ENCODE data around the gene HLA-DQB2.
A peak's percentile ranks its signal among the peaks of the same experiment; 100 is the strongest.
"Not testable (repeated sequence)": the region's sequence is repeated elsewhere in the genome, so short reads cannot be mapped to it uniquely, and the experiment has no call there.

HLA-DQB2 gene

GRCh38 chr6:32790306-32790705, 27.0 kb upstream of the HLA-DQB2 start:
- Histone ChIP-seq H3K27me3 (ENCODE audit: control insufficient read depth, insufficient read depth, low read length) (no peaks in the 10 kb centered on the region), H3K36me3 (ENCODE audit: control insufficient read depth, insufficient read depth, low read length) (no peaks in the 10 kb centered on the region), H3K27ac (ENCODE audit: low read length) (no peak overlapping the region), H3K4me3 (ENCODE audit: low read length) (no peak overlapping the region), H3K9me3 (ENCODE audit: control insufficient read depth, insufficient read depth, low read length) (no peaks in the 10 kb centered on the region), H3K4me1 (ENCODE audit: control insufficient read depth, insufficient read depth, low read length) (no peaks in the 10 kb centered on the region)
- no peak for DNase-seq (ENCODE audit: low read depth, low spot score)
- whole genome bisulfite sequencing (ENCODE audit: insufficient coverage, insufficient read length), result no CpG with 5 or more reads among the region's 2 CpGs

GRCh38 chr6:32785781-32786533, 22.6 kb upstream of the HLA-DQB2 start:
- no CpG with 5 or more reads among the region's 5 CpGs for WGBS (ENCODE audit: insufficient coverage, insufficient read length)
- Histone ChIP-seq H3K4me3 (ENCODE audit: low read length) (no peak overlapping the region), H3K27me3 (ENCODE audit: control insufficient read depth, insufficient read depth, low read length) (no peaks in the 10 kb centered on the region), H3K36me3 (ENCODE audit: control insufficient read depth, insufficient read depth, low read length) (no peaks in the 10 kb centered on the region), H3K27ac (ENCODE audit: low read length) (no peak overlapping the region), H3K4me1 (ENCODE audit: control insufficient read depth, insufficient read depth, low read length) (no peaks in the 10 kb centered on the region), H3K9me3 (ENCODE audit: control insufficient read depth, insufficient read depth, low read length) (no peaks in the 10 kb centered on the region)
- peak; percentile 41 for DNase-seq (ENCODE audit: low read depth, low spot score)

- not testable (repeated sequence) for H3K27me3 ChIP-seq (ENCODE audit: control insufficient read depth, insufficient read depth, low read length); H3K9me3 ChIP-seq (ENCODE audit: control insufficient read depth, insufficient read depth, low read length); H3K27ac ChIP-seq (ENCODE audit: low read length); DNase-seq (ENCODE audit: low read depth, low spot score); H3K36me3 ChIP-seq (ENCODE audit: control insufficient read depth, insufficient read depth, low read length); H3K4me3 ChIP-seq (ENCODE audit: low read length); H3K4me1 ChIP-seq (ENCODE audit: control insufficient read depth, insufficient read depth, low read length)
Measured at GRCh38 chr6:32782923-32783322, 19.6 kb upstream of the HLA-DQB2 start.

- no peak overlapping the region for H3K27ac ChIP-seq (ENCODE audit: low read length)
- no peaks in the 10 kb centered on the region for H3K4me1 ChIP-seq (ENCODE audit: control insufficient read depth, insufficient read depth, low read length)
- DNase-seq (ENCODE audit: low read depth, low spot score), result no peak
- no peaks in the 10 kb centered on the region for H3K9me3 ChIP-seq (ENCODE audit: control insufficient read depth, insufficient read depth, low read length)
- no peak overlapping the region for H3K4me3 ChIP-seq (ENCODE audit: low read length)
- H3K36me3 ChIP-seq (ENCODE audit: control insufficient read depth, insufficient read depth, low read length), result no peaks in the 10 kb centered on the region
- H3K27me3 ChIP-seq (ENCODE audit: control insufficient read depth, insufficient read depth, low read length), result no peaks in the 10 kb centered on the region
Measured at GRCh38 chr6:32779036-32779435, 15.7 kb upstream of the HLA-DQB2 start.

GRCh38 chr6:32775071-32775470, 11.7 kb upstream of the HLA-DQB2 start:
- H3K27ac ChIP-seq (ENCODE audit: low read length), result no peak overlapping the region
- no CpG with 5 or more reads among the region's 1 CpG for WGBS (ENCODE audit: insufficient coverage, insufficient read length)
- no peaks in the 10 kb centered on the region for H3K27me3 ChIP-seq (ENCODE audit: control insufficient read depth, insufficient read depth, low read length)

GRCh38 chr6:32774426-32774825, 11.1 kb upstream of the HLA-DQB2 start:
- Histone ChIP-seq H3K27me3 (ENCODE audit: control insufficient read depth, insufficient read depth, low read length) (no peaks in the 10 kb centered on the region), H3K27ac (ENCODE audit: low read length) (no peak overlapping the region), H3K36me3 (ENCODE audit: control insufficient read depth, insufficient read depth, low read length) (no peaks in the 10 kb centered on the region), H3K4me1 (ENCODE audit: control insufficient read depth, insufficient read depth, low read length) (no peaks in the 10 kb centered on the region), H3K9me3 (ENCODE audit: control insufficient read depth, insufficient read depth, low read length) (no peaks in the 10 kb centered on the region), H3K4me3 (ENCODE audit: low read length) (no peak overlapping the region)
- DNase-seq (ENCODE audit: low read depth, low spot score), result no peak
- WGBS (ENCODE audit: insufficient coverage, insufficient read length), result no CpG with 5 or more reads among the region's 1 CpG

More at GRCh38 chr6:32775071-32775470, 11.7 kb upstream of the HLA-DQB2 start:
- H3K36me3 ChIP-seq (ENCODE audit: control insufficient read depth, insufficient read depth, low read length), result no peaks in the 10 kb centered on the region
- H3K4me1 ChIP-seq (ENCODE audit: control insufficient read depth, insufficient read depth, low read length), result no peaks in the 10 kb centered on the region
- no peak overlapping the region for H3K4me3 ChIP-seq (ENCODE audit: low read length)
- no peak for DNase-seq (ENCODE audit: low read depth, low spot score)
- no peaks in the 10 kb centered on the region for H3K9me3 ChIP-seq (ENCODE audit: control insufficient read depth, insufficient read depth, low read length)

- H3K4me1 ChIP-seq (ENCODE audit: control insufficient read depth, insufficient read depth, low read length), result no peaks in the 10 kb centered on the region
- H3K27me3 ChIP-seq (ENCODE audit: control insufficient read depth, insufficient read depth, low read length), result no peaks in the 10 kb centered on the region
- H3K36me3 ChIP-seq (ENCODE audit: control insufficient read depth, insufficient read depth, low read length), result no peaks in the 10 kb centered on the region
- WGBS (ENCODE audit: insufficient coverage, insufficient read length), result no CpG with 5 or more reads among the region's 1 CpG
- H3K9me3 ChIP-seq (ENCODE audit: control insufficient read depth, insufficient read depth, low read length), result no peaks in the 10 kb centered on the region
- H3K4me3 ChIP-seq (ENCODE audit: low read length), result no peak overlapping the region
- no peak for DNase-seq (ENCODE audit: low read depth, low spot score)
- no peak overlapping the region for H3K27ac ChIP-seq (ENCODE audit: low read length)
Measured at GRCh38 chr6:32772656-32773055, 9.3 kb upstream of the HLA-DQB2 start.

- DNase-seq (ENCODE audit: low read depth, low spot score), result no peak
- Histone ChIP-seq H3K27me3 (ENCODE audit: control insufficient read depth, insufficient read depth, low read length) (no peaks in the 10 kb centered on the region), H3K9me3 (ENCODE audit: control insufficient read depth, insufficient read depth, low read length) (no peaks in the 10 kb centered on the region), H3K27ac (ENCODE audit: low read length) (no peak overlapping the region), H3K4me1 (ENCODE audit: control insufficient read depth, insufficient read depth, low read length) (no peaks in the 10 kb centered on the region), H3K4me3 (ENCODE audit: low read length) (no peak overlapping the region), H3K36me3 (ENCODE audit: control insufficient read depth, insufficient read depth, low read length) (no peaks in the 10 kb centered on the region)
- no CpG with 5 or more reads among the region's 1 CpG for WGBS (ENCODE audit: insufficient coverage, insufficient read length)
Measured at GRCh38 chr6:32764048-32764447, 716 bp upstream of the HLA-DQB2 start.

GRCh38 chr6:32761548-32761947, 1.8 kb downstream of the HLA-DQB2 start:
- Histone ChIP-seq H3K9me3 (ENCODE audit: control insufficient read depth, insufficient read depth, low read length) (no peaks in the 10 kb centered on the region), H3K27me3 (ENCODE audit: control insufficient read depth, insufficient read depth, low read length) (no peaks in the 10 kb centered on the region), H3K4me3 (ENCODE audit: low read length) (no peak overlapping the region), H3K4me1 (ENCODE audit: control insufficient read depth, insufficient read depth, low read length) (no peaks in the 10 kb centered on the region), H3K27ac (ENCODE audit: low read length) (no peak overlapping the region), H3K36me3 (ENCODE audit: control insufficient read depth, insufficient read depth, low read length) (no peaks in the 10 kb centered on the region)
- DNase-seq (ENCODE audit: low read depth, low spot score), result no peak
- WGBS (ENCODE audit: insufficient coverage, insufficient read length), result no CpG with 5 or more reads among the region's 40 CpGs

- DNase-seq (ENCODE audit: low read depth, low spot score), result no peak
- no peaks in the 10 kb centered on the region for H3K9me3 ChIP-seq (ENCODE audit: control insufficient read depth, insufficient read depth, low read length)
- H3K27me3 ChIP-seq (ENCODE audit: control insufficient read depth, insufficient read depth, low read length), result no peaks in the 10 kb centered on the region
- WGBS (ENCODE audit: insufficient coverage, insufficient read length), result no CpG with 5 or more reads among the region's 16 CpGs
- no peak overlapping the region for H3K27ac ChIP-seq (ENCODE audit: low read length)
- H3K36me3 ChIP-seq (ENCODE audit: control insufficient read depth, insufficient read depth, low read length), result no peaks in the 10 kb centered on the region
- H3K4me1 ChIP-seq (ENCODE audit: control insufficient read depth, insufficient read depth, low read length), result no peaks in the 10 kb centered on the region
- no peak overlapping the region for H3K4me3 ChIP-seq (ENCODE audit: low read length)
Measured at GRCh38 chr6:32761072-32761471, 2.3 kb downstream of the HLA-DQB2 start.

- H3K36me3 ChIP-seq (ENCODE audit: control insufficient read depth, insufficient read depth, low read length), result no peaks in the 10 kb centered on the region
- DNase-seq (ENCODE audit: low read depth, low spot score), result no peak
Measured at GRCh38 chr6:32759669-32760068, 3.7 kb downstream of the HLA-DQB2 start.

More at GRCh38 chr6:32759669-32760068, 3.7 kb downstream of the HLA-DQB2 start:
- H3K27me3 ChIP-seq (ENCODE audit: control insufficient read depth, insufficient read depth, low read length), result no peaks in the 10 kb centered on the region
- no peaks in the 10 kb centered on the region for H3K4me1 ChIP-seq (ENCODE audit: control insufficient read depth, insufficient read depth, low read length)
- H3K27ac ChIP-seq (ENCODE audit: low read length), result no peak overlapping the region
- no peak overlapping the region for H3K4me3 ChIP-seq (ENCODE audit: low read length)
- WGBS (ENCODE audit: insufficient coverage, insufficient read length), result no CpG with 5 or more reads among the region's 1 CpG
- no peaks in the 10 kb centered on the region for H3K9me3 ChIP-seq (ENCODE audit: control insufficient read depth, insufficient read depth, low read length)
